T-helper 2 cell (primary cell): Measurements from ENCODE around the gene LRFN5.
"Not testable (repeated sequence)": the region's sequence is repeated elsewhere in the genome, so short reads cannot be mapped to it uniquely, and the experiment has no call there.

Experiments used
- DNase-seq, 5 experiments: peaks; one replicate each; pipeline versions ENCODE4 v3.0.0 to v3.0.0-alpha.2; 2012 to 2022
- total RNA-seq, 2 donors: gene quantifications; one replicate each; lab custom pipeline; 2026; lab: John Stamatoyannopoulos, UW

LRFN5 gene
- total RNA-seq, result 0 to 0.27 reads per million in 2 donors

DNA sequence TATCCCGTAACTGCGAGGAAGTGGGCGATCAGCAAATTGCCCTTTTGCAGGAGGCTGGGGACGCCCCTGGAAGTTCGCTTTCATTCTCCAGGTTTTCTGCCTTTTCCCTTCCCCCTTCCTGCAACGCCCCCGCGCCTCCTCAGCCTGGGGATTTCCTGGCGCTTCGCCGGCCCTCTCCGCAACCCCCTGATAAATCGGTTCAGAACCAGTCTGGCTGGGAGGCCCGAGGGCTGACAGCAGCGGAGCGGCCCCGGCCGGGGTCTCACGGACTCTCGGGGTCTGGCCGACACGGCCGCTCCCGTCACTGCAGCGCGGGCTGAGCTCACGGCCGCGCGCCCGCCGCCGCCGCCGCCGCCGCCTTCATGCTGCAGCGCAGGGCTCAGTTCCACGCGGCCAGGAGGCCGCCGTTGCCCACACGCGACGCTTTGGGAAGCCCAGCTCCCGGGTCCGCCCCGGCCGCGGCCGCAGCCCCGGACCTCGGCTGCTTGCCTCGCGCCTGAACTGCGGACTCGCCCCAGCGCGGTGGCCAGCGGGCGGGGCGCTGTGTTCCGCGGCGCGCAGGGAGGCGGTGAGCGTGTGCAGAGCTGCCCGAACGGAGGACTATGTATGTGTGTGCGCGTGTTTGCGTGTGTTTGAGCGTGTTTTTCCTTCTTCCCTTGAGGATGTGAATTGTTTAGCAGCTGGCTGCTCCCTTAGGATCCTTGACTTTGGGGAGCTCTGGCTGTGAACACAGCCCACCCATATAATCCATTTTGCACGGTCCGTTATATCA, at the start of gene LRFN5:
Gene LRFN5, plus strand, starts transcription at position 345 of the 772 bp plus-strand sequence.
- peak in 1 of 5 experiments; percentile 12 for DNase-seq

DNA sequence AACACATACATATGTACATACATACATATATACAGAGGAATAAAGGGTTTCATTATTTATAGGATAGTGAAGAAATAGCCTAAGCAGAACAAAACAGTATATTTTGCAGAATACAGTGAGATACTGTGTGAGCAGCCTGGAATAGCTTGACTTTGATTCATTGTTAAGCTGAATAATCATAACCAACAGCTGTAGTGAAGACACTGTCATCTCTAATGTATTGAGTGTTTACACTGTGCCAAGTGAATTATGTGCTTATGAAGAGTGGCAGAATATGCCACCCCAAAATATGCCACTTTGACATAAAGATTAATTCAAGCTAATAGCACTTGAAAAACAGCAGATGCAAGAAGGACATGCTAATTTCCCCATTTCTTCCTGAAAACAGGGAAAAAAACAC, 48.2 kb upstream of the LRFN5 start:
- DNase-seq, result no peak

DNA sequence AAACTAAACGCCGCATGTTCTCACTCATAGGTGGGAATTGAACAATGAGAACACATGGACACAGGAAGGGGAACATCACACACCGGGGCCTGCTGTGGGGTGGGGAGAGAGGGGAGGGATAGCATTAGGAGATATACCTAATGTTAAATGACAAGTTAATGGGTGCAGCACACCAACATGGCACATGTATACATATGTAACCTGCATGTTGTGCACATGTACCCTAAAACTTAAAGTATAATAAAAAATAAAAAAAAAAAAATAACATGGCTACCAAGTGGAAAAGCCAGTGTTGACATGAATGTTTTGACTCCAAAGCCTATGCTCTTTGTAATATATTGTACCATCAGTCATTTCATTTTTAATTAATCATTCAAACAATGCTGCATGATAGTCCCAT, 39.8 kb upstream of the LRFN5 start:
- not testable (repeated sequence) for DNase-seq

DNA sequence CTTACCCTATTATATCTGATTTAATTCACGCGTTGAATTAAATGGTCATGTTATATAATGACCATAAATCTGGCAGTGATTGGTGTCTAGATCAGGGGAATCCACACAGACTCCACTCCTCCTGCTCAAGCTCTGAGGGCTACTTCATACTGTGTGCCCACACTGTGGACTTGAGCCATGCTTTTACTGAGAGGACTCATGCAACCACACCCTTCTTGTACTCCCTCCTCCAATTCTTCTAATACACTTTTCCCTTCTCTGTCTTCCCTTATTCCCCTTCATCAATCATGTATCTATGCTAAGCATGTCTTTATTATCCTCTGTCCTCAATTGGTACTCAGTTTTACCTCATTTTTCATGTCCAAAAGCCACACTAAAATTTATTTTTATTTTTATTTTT, 37.7 kb upstream of the LRFN5 start:
- no peak for DNase-seq

DNA sequence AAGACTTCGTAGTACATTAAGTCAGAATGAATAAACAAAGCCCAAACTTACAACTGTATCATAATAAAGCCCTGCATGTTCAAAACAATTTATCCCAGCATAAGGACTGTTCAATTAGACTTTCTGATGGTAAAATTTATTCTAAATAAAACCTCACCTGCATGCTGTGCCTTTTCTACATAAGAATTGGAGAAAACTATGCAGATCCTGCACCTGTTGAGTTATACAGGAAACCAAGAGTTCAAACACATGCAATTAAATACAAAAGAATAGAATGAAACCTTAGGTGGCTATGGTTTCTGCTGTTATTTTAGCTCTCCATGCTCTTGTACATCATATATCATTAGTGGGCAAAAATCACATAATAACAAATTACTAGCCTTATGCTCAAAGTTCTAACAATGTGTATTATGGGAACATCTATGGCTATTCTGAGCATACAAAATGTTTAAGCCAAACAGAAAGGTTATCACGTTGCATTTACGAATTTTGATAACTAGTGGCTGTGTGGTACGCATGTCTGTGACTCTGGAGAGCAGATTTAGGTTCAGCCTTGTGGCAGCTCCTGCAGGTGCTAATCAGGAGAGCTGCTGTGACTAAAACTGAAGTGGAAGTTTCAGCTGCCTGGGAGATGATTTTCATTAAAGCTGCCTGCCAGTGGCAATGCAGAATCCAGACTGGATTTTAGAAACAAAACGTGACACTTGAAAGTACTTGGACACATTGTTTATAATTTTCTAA, 36.1 kb upstream of the LRFN5 start:
- no peak for DNase-seq

DNA sequence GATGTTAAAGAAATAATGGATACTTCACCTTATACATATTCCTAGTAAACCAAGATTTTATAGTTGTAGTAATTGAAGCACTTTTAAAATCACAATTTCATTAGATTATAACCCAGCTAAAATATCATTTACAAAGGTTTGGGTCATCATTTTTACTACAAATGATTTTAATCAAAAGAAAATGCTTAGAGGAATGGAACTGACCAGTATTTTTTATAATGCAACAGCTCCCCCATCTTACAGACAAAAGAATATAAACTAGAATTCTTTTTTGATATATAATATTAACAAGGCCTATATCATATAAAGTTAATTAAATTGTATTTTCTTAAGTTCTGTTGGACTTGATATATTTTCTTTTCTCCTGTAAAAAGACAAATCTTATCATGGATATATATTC, 20.4 kb upstream of the LRFN5 start:
- DNase-seq, result no peak

DNA sequence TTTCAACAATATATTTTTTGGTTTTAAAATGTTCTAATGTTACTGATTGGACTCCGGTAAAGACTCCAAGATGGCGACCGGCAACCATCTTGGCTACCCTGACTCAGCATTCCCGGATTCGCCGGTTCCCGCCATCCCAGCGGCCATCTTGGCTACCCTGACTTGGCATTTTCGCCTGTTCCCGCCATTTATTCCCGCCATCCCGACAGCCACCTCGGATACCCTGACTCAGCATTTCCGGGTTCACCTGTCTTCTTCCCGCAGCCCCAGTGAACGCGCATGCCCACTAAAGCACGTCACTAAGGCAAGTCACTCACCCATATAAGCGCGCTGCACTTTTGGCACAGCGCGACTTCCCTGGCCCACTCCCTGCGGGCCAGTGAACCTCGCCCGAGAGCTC, 9.0 kb upstream of the LRFN5 start:
- no peak for DNase-seq

DNA sequence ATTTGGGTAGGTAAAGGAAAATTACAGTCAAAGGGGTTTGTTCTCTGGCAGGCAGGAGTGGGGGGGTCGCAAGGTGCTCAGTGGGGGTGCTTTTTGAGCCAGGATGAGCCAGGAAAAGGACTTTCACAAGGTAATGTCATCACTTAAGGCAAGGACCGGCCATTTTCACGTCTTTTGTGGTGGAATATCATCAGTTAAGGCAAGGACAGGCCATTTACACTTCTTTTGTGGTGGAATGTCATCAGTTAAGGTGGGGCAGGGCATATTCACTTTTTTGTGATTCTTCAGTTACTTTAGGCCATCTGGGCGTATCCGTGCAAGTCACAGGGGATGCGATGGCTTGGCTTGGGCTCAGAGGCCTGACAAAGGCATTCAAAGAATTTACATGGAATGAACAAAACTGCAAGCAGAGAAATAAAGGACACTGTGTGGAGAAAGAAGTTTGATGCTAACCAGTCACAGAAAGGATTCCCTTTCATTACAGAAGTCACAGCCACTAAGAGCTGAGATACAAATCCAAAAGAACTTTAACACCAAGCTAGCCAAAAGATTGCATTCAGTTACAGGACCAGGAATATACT, 6.8 kb upstream of the LRFN5 start:
- DNase-seq, result not testable (repeated sequence)

DNA sequence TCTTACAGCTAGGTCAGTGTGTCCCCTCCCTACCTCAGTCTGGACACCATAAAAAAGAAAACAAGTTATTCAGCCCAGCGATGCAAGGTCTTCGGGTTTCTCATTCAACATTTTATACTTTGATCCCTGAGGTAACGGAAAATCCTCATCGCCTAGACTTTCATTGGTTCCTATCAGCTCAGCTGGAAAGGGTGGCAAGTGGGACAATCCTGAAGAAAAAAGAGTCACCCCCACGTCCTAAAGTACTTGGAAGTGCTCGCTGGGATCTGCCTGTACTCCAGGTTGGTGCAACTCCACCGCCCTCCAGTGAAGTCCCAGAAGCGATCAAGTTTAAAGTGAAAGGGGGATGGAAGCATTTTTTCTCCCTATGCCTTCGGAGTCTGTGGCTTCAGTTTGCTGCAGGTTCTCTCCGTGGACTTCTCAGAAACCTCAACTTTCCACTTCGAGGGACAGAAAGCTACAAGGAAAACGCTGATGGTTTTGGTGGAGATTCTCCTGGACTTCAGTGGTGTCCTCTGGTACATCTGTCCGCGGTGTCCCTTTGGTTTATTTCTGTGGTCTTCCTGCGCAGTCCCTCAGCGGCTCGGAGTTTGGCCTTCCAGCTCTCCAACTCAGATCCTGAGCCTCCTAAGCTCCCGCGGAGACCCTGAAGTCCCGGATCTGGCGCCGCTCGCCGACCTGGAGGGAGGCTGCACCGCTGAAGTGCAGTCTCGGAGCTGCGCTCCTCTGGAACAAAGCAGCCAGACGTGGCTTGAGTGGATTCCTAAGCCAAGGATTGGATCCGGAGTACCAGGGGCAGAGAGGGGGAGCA, 1.8 kb upstream of the LRFN5 start:
- no peak for DNase-seq

DNA sequence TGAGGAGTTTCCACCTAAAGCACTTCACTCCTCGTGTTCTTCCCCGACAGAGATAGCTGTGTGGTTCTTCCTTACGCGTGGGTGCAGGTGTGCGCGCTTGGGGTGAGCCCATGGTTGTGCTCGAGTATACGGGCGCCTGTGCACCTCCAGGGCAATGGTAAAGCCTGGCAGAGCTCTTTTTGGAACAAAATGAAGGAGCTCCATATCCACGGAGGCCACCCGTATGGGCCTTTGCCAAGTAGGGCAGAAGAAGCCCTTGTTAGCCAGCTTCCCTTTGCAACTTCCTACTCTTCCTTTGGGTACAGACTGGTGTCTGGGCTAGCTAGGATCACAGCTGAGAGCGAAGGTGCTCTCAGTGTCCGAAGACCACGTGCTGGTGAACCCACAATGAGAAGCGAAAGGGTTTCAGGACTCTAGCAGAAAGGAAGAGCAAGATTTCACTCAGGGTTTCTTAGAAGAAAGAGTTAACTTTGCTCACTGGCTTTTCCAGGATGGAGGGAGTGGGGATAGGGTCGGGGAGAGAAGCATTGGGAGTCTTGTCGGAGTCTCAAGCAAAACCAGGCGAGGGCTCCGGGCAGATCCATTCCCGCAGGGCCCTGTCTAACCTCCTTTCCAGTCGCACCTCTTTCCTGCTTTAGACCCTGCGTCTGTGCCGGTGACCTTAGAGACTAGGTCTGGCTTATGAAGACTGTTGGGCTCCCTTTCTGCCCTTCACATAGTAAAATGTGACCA, 960 bp upstream of the LRFN5 start:
- DNase-seq, result no peak

DNA sequence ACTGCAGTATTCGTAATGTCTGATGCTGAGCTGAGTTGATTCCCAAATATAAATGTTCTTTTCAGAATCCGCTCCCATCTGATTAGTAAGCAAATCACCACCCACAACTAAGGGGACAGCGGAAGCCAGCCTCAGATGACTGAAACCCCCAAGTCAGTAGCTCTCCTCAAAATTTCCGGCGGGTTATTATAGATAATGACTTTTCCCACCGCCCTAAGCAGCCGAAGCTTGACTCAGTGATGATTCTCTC, 469 bp upstream of the LRFN5 start:
- DNase-seq, result no peak

DNA sequence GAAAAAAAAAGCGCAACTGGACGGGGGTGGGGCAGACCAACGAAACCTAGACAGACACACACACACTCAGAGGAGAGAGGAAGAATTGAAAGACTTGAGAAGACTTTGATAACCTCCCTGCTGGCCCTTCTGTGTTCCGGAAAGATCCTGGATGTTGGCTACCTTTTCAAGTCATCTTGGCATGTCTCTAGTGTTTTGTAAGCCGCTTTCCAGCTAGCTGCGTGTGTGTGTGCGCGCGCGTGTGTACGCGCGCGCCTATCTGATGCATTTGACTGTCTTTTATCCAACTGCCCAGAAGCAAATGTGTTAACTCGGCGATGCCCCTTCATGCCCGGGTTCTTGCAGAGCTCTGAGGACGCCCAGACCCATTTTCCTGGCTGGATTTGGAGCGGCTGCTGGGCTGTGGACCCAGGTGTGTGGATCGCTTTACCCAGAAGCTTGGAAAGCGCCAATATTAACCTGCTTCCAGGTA, 664 bp downstream of the LRFN5 start:
- no peak for DNase-seq

DNA sequence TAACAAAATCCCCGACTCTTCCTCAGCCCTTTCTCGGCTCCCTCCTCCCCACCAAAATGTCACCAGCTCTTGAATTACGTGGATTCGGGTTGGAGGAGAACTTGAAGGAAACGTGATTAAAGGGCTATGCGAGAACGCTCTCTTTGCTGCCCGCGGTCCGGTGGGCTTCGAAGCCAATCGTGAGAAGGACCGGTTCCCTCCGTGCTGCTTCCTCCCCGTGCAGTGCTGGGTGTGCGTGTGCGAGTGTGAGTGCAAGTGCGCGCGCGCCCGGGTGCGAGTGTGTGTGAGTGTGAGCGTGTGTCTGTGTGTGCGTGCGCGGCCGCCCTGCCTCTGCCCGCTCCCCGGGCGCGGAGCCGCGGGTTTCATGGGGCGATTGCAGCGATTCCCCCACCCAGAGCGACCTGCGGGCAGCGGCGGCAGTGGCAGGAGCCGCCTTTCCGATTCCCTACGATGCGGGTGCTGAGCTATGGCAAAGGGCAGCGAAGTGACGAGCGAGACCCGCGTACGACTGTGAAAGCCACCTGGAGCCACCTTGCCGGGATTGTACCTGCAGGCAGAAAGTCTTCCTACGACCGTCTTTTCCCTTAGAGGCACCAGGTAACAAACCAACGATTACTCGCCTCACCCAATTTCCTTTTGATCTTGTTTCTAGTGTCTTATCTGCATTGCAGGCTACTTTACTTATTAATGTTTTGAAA, 1.4 kb downstream of the LRFN5 start:
- no peak for DNase-seq

DNA sequence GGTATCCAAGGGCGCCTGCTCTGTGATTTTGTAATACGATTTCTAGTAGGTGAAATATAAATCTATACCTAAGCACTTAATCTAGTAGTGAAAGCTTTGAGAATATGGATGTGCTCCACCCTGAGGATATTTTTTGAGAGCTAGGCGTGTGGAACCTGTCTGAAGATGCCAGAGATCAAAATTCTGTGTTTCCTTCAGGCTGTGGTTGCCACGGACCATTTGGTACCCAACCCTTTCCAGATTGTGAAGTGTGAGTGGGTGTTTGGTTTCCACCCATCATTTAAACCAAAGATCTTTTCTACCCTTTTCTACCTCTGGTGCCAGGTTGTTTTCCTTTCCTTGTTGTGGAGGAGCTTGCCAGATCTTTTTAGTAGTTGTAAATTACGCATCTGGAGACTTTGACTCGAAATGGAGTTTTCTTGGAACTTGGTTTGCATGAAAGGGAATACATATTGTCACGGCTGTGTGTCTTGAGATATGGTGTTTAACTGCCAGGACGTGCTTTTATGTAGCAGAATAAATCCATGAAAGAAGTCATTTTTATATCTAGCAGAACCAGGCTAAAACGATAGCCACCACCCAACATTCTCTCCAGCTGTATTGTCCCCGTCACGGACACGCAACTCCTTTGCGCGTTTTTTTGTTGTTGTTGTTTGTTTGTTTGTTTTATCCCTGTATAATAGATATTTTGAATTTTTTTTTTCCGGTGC, 2.2 kb downstream of the LRFN5 start:
- no peak for DNase-seq

DNA sequence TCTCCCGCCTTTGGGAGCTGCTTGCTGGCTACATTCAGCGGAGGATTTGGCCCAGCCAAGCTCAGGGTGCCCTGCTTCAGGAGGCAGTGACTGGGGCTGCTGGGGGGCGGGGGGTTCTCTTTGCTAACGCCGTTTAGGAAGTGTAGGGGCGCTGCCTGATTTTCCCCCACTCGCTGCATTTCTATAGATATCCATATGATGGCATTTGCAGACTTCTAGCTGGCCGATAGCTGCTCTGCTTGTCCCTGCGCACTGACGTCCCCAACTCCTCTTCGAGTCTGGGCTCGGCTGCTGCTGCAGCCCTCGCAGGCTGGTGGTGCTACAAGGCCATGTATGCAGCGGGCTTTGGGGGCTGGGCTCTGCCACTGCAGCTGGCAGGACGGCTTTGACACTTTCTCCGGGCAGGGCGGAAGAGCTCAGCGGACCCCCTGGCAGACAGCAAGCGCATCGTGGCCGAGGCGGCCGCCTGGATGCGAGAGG, 3.1 kb downstream of the LRFN5 start:
- DNase-seq, result no peak

DNA sequence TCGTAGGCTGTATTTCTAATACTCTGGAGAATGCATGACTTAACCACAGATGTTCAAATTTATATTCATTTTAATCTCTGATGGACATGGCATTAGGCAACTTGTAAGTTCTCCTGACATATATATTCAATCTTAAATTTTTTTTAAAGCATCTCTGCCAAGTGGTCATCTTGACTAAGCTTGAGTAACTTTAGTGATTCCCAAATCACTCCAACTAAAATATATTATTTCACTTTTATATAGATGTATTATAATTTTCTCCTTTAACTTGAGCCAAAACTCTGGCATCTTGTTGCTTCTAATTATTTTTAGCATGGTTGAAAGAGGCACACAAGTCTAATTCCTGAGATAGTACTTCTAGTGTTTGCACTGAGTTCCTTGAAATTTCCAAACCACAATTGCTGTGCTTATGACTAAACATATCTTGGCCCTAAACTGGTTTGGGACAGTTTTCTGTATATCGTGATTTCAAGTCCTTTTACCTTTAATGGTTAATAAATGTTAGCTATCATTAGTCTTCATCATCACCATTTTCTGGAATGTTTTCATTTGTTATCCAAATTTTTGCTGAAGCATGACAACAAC, 8.4 kb downstream of the LRFN5 start:
- DNase-seq, result no peak

DNA sequence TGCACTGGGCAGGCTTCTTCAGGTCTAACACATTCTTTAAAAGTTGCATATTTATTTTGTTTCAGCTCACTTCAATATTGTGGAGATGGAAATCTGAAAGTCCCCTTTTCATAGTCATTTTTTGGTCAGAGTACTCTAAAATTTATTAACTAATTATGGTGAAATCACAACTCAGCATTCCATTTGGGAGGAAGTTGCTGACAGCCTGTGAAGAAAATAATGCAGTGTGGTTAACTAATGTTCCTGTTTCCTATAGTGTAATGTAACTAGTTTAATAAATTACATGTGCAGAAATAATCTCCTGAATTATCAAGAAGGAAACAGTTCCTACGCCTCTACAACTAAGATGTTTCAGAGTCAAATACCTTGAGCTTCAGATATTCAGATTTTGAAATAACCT, 17.1 kb downstream of the LRFN5 start:
- DNase-seq, result no peak

DNA sequence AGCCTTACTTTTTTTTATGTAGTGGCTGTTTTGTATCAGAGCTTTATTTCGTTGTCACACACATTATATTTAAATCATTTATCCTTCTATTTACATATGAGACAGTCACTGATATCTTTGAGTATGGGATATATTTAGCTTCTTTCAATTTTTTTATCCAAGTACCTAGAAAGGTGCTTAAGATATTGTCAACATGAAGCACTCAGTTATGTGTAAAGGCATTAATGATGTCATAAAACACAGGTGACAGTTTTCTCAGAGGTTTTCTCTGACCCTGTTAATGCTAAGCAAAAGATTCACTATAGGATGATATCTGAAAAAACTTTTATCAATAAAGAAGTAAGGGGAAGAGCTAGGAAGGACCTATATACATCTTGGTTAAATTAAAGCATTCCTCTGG, 23.2 kb downstream of the LRFN5 start:
- no peak for DNase-seq

DNA sequence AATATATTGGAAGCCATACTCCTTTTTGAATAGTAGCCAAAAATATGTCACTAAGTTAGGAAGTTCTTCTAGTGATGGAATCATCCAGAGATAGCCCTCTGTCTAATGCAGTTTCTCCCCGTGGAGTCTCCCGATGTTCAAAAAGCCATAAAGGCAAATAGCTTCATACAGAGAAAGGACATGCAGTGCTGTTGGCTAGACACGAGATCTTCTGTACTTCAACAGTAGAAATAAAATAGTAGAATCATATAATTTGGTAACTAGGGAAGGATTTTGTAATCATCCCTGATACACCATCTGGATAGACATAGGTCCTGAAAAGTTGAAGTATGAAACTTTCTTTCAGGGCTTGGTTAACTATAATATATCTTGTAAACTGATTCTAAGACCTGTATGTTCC, 27.6 kb downstream of the LRFN5 start:
- no peak for DNase-seq
